Midbrain (tissue), 1 donor: ENCODE data around the gene PRM3.

Source experiments
- DNase-seq: peaks from one replicate; lab custom pipeline; 2025; lab: John Stamatoyannopoulos, UW

PRM3 gene

GRCh38 chr16:11280616-11281522 is 7.4 kb upstream of the PRM3 start, which contains the start of gene PRM1:
Gene PRM1, minus strand, starts transcription at chr16:11281330. Its CDS starts 92 bp downstream, at chr16:11281238.
- no peak for DNase-seq

- no peak for DNase-seq
Observed at GRCh38 chr16:11278681-11279628, 5.5 kb upstream of the PRM3 start.

GRCh38 chr16:11277607-11278337 is 4.3 kb upstream of the PRM3 start:
- DNase-seq: no peak

- no peak for DNase-seq
Observed at GRCh38 chr16:11276896-11277593, 3.6 kb upstream of the PRM3 start.

- no peak for DNase-seq
Observed at GRCh38 chr16:11276143-11276895, 2.9 kb upstream of the PRM3 start, which contains the start of gene PRM2. Gene PRM2, minus strand, starts transcription at chr16:11276480. Its CDS starts 110 bp downstream, at chr16:11276370.

GRCh38 chr16:11274964-11275363 is 1.5 kb upstream of the PRM3 start:
- DNase-seq: no peak

GRCh38 chr16:11273721-11274324 is 394 bp upstream of the PRM3 start:
- no peak for DNase-seq

GRCh38 chr16:11272484-11272883 is 945 bp downstream of the PRM3 start:
- no peak for DNase-seq

GRCh38 chr16:11271610-11272009 is 1.8 kb downstream of the PRM3 start:
- DNase-seq: no peak

- DNase-seq: no peak
Observed at GRCh38 chr16:11270602-11271162, 2.7 kb downstream of the PRM3 start.

- no peak for DNase-seq
Observed at GRCh38 chr16:11268921-11269375, 4.5 kb downstream of the PRM3 start, which contains the start of gene TNP2. Gene TNP2, minus strand, starts transcription at chr16:11269325. Its CDS starts 63 bp downstream, at chr16:11269262.

GRCh38 chr16:11265124-11265523 is 8.3 kb downstream of the PRM3 start:
- DNase-seq: no peak

- DNase-seq: no peak
Observed at GRCh38 chr16:11264155-11264832, 9.1 kb downstream of the PRM3 start.

- DNase-seq: no peak
Observed at GRCh38 chr16:11263737-11264136, 9.7 kb downstream of the PRM3 start.

GRCh38 chr16:11262915-11263314 is 10.5 kb downstream of the PRM3 start:
- no peak for DNase-seq

GRCh38 chr16:11260596-11260966 is 12.8 kb downstream of the PRM3 start:
- no peak for DNase-seq

- DNase-seq: no peak
Observed at GRCh38 chr16:11259655-11260595, 13.5 kb downstream of the PRM3 start.
